Activated naive CD8-positive, alpha-beta T cell treated with anti-CD3 and anti-CD28 coated beads, Interleukin-2, amount 10 ng/mL, durations not matched to agents 7 days and 5 days (primary cell): ENCODE results near the gene ADAP1. TPM values are rescaled to one million over a fixed set of nuclear protein-coding genes. Genes with fewer than 3 reads are reported as not detected.
A peak's percentile ranks its signal among the peaks of the same experiment; 100 is the strongest.

Experiments
- ATAC-seq: fragments of 150-1000 bp; cut with Tn5 transposase; one replicate; pipeline ENCODE4 v1.10.0; 2021; ENCODE audit warnings: low read depth, moderate library complexity
- POLR2A ChIA-PET: fragments of 350-600 bp; sonication (Branson Sonifier 250); formaldehyde crosslinking; loops from one replicate; lab custom pipeline; 2021; ENCODE audit warnings: antibody characterized with exemption; lab: Charles Lee
- DNase-seq: peaks from one replicate; pipeline ENCODE4 v3.0.0; 2021
- H3K27ac Mint-ChIP-seq: one replicate; pipeline ENCODE4 v1.8.0; 2022; ENCODE audit warnings: mild to moderate bottlenecking, mixed read lengths
- H3K27me3 Mint-ChIP-seq: one replicate; pipeline ENCODE4 v1.8.0; 2022; ENCODE audit warnings: mild to moderate bottlenecking, moderate library complexity, mixed read lengths
- H3K36me3 Mint-ChIP-seq: one replicate; pipeline ENCODE4 v1.8.0; 2021; ENCODE audit warnings: mild to moderate bottlenecking, mixed read lengths
- H3K4me1 Mint-ChIP-seq: one replicate; pipeline ENCODE4 v1.8.0; 2021; ENCODE audit warnings: mixed read lengths
- H3K4me3 Mint-ChIP-seq: one replicate; pipeline ENCODE4 v1.8.0; 2022; ENCODE audit warnings: mild to moderate bottlenecking, moderate library complexity, mixed read lengths
- H3K9me3 Mint-ChIP-seq: one replicate; pipeline ENCODE4 v1.8.0; 2021; ENCODE audit warnings: mixed read lengths
- total RNA-seq, 2 experiments: library from RNA; stranded (reverse); gene quantifications; one replicate each; pipeline ENCODE4 v1.2.3, GENCODE V29; 2021

Gene ADAP1
- total RNA-seq, 2 experiments from 2014 or later: 25.0 to 29.8 TPM

DNA sequence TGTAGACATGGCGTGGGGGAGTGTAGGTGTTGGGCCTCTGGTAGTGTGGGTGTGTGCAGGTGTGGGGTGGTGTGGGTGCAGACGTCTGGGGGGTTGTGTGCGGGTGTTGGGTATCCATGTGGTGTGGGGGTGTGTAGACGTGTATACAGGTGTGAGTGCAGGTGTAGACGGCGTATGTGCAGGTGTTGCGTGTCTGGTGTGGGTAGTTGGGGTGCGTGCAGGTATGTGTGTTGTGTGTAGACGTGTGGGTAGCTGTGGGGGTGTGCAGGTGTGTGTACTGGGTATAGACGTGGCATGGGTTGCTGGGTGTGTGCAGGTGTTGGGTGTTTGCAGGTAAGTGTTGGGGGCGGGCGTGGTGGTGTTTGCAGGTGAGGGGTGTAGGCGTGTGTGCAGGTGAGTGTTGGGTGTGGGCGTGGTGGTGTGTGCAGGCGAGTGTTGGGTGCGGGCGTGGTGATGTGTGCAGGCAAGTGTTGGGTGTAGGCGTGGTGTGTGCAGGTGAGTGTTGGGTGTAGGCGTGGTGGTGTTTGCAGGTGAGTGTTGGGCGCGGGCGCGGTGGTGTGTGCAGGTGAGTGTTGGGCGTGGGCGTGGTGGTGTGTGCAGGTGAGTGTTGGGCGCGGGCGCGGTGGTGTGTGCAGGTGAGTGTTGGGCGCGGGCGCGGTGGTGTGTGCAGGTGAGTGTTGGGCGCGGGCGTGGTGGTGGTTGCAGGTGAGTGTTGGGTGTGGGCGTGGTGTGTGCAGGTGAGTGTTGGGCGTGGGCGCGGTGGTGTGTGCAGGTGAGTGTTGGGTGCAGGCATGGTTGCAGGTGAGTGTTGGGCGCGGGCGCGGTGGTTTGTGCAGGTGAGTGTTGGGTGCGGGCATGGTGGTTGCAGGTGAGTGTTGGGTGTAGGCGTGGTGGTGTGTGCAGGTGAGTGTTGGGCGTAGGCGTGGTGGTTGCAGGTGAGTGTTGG, 61.6 kb downstream of the ADAP1 start:
- H3K9me3 Mint-ChIP-seq: no peaks in the 10 kb centered on the region
- no peaks in the 10 kb centered on the region for H3K4me1 Mint-ChIP-seq
- peaks cover 27% of the 10 kb centered on the region for H3K36me3 Mint-ChIP-seq
- ATAC-seq: peak; percentile 13
- H3K27ac Mint-ChIP-seq: no peak overlapping the region
- DNase-seq: no peak
- no peaks in the 10 kb centered on the region for H3K27me3 Mint-ChIP-seq
- H3K4me3 Mint-ChIP-seq: no peak overlapping the region
- POLR2A ChIA-PET: no interaction called here

DNA sequence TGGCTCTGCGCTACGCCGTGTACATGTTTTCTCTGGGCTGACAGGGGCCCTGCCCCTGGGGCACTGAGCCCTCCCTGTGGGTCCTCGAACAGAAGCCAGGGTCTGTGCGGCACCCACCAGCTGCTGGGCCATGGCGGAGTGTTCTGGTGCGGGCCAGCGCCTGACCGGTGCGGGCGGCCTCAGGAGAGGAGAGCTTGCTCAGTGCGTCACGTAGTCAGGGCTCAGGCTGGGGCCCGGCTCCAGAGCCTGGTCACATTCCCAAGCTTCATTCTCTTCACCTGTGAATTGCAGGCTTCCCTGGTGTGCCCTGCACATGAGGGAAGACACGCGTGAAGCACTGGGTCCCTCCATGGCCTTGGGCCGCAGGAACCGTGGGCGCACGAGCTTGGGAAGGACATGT, 62.7 kb downstream of the ADAP1 start:
- Mint-ChIP-seq H3K27ac (no peak overlapping the region), H3K27me3 (no peaks in the 10 kb centered on the region), H3K36me3 (peaks cover 27% of the 10 kb centered on the region), H3K9me3 (no peaks in the 10 kb centered on the region), H3K4me1 (no peaks in the 10 kb centered on the region), H3K4me3 (no peak overlapping the region)
- POLR2A ChIA-PET: no interaction called here
- DNase-seq (no peak), ATAC-seq (no peak)

DNA sequence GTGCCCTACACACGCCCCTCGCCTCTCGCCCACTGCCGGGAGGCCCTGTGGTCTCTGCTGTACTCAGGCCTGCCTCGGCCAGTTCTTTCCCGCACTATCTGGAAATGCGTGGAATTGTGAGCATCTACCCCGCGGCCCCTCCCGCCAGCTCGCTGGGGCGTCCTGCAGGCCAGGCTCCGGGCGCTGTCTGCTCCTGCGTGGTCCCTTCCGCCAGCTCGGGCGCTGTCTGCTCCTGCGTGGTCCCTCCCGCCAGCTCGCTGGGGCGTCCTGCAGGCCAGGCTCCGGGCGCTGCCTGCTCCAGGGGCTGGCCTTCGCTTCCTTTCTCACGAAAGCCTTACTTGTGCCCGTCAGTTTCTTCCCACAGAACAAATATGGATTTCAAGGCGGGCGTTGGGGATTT, 63.2 kb downstream of the ADAP1 start:
- Mint-ChIP-seq H3K27me3 (no peaks in the 10 kb centered on the region), H3K9me3 (no peaks in the 10 kb centered on the region), H3K36me3 (peaks cover 26% of the 10 kb centered on the region), H3K4me1 (no peaks in the 10 kb centered on the region), H3K27ac (no peak overlapping the region), H3K4me3 (no peak overlapping the region)
- DNase-seq (no peak), ATAC-seq (no peak)
- POLR2A ChIA-PET: no interaction called here

DNA sequence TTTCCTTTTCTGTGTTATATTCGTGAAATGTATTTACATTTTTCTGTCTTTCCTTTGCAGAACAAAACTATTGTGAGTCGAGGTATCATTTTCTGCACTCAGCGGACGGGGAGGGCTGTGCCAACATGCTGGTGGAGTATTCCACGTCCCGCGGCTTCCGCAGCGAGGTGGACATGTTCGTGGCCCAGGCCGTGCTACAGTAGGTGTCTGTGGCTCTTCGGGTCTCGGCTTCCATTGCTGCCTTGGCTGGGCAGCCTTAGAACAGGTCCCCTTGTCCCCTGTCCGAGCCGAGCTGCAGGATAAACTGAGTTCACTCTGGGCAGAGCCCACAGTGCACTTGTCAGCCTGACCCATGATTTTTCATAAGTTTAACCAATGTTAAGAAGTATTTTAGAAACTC, 63.6 kb downstream of the ADAP1 start:
- H3K27ac Mint-ChIP-seq: no peak overlapping the region
- ATAC-seq (no peak), DNase-seq (no peak)
- POLR2A ChIA-PET: no interaction called here
- no peaks in the 10 kb centered on the region for H3K9me3 Mint-ChIP-seq
- H3K36me3 Mint-ChIP-seq: peaks cover 22% of the 10 kb centered on the region
- no peaks in the 10 kb centered on the region for H3K27me3 Mint-ChIP-seq
- H3K4me3 Mint-ChIP-seq: no peak overlapping the region
- H3K4me1 Mint-ChIP-seq: no peaks in the 10 kb centered on the region

DNA sequence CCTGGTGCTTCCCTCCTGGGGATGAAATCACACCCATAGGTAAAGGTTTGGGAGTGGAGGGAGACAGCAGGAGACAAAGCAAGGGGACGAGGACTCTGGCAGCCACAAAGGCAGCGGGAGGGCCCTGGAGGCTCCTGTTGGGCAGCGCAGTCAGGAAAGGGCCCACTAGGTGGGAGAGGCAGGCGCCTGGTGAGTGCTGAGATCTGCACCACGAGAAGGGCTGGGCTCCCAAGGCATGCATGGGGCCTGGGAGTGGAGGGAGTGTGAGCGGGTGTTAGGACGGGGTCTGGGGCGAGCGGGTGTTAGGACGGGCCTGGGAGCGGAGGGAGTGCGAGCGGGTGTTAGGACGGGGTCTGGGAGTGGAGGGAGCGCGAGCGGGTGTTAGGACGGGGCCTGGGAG, 65.1 kb downstream of the ADAP1 start:
- Mint-ChIP-seq H3K9me3 (no peaks in the 10 kb centered on the region), H3K27ac (no peak overlapping the region), H3K4me1 (no peaks in the 10 kb centered on the region), H3K4me3 (no peak overlapping the region), H3K36me3 (peaks cover 18% of the 10 kb centered on the region), H3K27me3 (no peaks in the 10 kb centered on the region)
- POLR2A ChIA-PET: no interaction called here
- DNase-seq (no peak), ATAC-seq (no peak)

DNA sequence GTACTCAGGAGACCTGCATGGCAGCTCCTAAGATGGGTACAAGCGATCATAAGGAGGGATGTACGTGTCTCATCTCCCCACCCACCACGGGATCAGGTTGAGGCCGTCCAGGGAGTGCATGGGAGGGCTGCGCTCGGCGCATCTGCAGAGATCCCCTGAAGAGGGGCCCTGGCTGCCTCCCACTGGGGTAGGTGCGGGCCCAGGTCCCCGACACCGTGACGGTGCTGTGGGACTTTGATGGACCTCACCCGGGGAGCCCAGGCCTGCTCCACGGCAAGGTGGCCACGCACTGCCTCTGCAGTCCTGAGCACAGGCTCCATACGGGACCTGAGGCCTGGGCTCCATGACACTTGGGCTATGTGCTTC, 65.5 kb downstream of the ADAP1 start:
- Mint-ChIP-seq H3K9me3 (no peaks in the 10 kb centered on the region), H3K4me3 (no peak overlapping the region), H3K36me3 (peaks cover 18% of the 10 kb centered on the region), H3K27ac (no peak overlapping the region), H3K27me3 (no peaks in the 10 kb centered on the region), H3K4me1 (no peaks in the 10 kb centered on the region)
- no peak for DNase-seq
- ATAC-seq: no peak
- POLR2A ChIA-PET: no interaction called here

DNA sequence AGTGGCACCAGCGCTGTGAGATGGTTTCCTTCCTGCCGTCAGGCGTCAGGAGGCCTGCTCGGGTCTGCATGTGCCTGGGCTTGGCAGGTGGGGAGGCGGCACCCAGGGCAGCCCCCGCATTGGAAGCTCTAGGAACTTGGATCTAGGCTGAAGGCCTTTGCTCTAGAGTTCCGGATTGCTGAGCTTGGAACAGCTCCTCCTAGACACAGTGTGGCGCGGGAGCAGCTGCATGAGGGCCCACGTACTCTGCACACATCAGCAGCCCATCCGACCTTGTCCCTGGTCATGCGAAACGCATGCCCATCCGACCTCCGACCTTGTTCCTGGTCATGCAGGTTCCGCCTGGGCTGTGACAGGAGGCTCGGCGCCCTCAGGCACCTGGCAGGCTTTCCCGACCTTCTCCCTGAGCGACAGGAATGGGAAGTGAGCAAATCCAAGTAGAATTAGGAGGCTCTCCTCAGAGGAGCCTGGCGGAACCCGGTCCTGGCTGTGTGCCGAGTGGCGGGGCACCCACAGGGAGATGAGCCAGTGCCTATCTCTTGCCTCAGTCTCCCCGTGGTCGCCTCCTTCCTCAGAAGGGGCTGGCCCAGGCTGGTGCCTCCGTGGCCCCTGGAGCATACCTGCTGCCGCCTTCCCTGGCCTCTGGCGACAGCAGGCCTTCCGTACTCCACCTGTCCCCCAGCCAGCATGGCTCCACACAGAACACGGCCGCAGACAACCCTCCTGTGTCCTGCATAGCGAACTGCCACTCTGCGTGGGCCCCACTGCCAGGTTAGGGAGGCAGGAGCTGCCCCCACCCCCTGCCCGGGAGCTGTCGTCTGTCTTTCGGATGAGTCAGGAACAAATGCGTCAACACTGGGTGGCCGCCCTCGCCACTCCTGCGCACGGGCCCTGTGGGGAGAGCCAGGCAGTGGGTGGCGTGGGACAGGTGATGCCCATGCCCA, 66.1 kb downstream of the ADAP1 start:
- POLR2A ChIA-PET: no interaction called here
- no peak for DNase-seq
- no peaks in the 10 kb centered on the region for H3K4me1 Mint-ChIP-seq
- peak overlapping the region; percentile 30 for H3K27ac Mint-ChIP-seq
- H3K4me3 Mint-ChIP-seq: no peak overlapping the region
- peaks cover 15% of the 10 kb centered on the region for H3K36me3 Mint-ChIP-seq
- H3K27me3 Mint-ChIP-seq: no peaks in the 10 kb centered on the region
- no peaks in the 10 kb centered on the region for H3K9me3 Mint-ChIP-seq
- ATAC-seq: no peak

DNA sequence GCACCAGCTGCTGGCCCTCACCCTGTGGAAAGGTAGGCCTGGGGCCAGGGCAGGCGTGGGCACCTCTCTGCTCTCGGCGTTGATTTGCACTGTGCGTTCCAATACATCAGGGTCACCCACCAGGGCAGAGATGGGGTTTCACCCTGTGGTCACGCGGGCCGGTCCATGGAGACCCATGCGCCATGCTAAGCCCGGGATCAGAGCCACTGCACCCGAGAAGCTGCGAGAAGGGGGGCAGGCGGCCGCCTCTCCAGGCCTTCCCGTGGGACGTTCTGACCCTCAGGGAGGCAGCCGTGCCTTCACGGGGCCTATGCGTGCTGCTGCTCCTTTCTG, 67.0 kb downstream of the ADAP1 start:
- H3K36me3 Mint-ChIP-seq: peaks cover 6% of the 10 kb centered on the region
- POLR2A ChIA-PET: no interaction called here
- H3K27ac Mint-ChIP-seq: no peak overlapping the region
- no peaks in the 10 kb centered on the region for H3K27me3 Mint-ChIP-seq
- DNase-seq (no peak), ATAC-seq (no peak)
- H3K4me1 Mint-ChIP-seq: no peaks in the 10 kb centered on the region
- no peak overlapping the region for H3K4me3 Mint-ChIP-seq
- no peaks in the 10 kb centered on the region for H3K9me3 Mint-ChIP-seq

DNA sequence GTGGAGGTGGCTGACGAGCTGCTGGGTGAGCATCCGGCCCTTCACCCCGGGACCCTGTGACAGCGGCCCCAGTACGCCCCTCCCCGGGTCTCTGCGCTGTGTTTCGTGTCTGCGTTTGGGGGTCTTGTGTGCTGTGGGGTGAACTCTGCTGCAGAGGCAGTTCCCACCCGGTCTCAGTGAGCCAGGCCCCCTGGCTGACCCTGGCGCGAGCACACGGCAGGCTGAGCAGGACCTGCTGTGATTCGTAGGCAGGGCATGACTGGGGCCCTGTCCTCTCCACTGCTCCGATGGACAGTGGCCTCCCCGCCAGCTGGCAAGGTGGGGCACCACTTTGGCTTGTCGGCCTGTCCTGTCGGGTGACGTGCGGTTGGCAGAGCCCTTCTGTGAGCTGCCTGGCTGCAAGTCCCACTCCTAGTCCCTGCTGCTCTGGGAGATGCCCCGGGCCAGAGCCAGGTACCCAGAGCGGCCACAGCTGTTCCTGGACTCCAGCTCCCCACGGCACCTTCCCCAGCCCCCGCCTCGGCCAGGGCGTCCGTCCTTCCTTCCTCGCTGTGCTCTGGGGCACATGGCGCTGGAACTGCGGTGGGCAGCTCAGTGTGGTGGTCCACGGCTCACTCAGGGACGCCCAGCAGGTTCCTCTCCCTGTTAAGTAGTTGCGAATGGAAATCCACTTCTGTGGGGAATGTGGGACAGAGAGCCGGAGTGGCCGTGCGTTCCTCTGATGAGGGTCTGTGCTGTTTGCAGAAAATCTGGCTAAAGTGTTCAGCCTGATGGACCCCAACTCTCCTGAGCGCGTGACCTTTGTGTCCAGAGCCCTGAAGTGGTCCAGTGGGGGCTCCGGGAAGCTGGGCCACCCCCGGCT, 67.6 kb downstream of the ADAP1 start:
- H3K27ac Mint-ChIP-seq: no peak overlapping the region
- ATAC-seq: no peak
- H3K9me3 Mint-ChIP-seq: no peaks in the 10 kb centered on the region

DNA sequence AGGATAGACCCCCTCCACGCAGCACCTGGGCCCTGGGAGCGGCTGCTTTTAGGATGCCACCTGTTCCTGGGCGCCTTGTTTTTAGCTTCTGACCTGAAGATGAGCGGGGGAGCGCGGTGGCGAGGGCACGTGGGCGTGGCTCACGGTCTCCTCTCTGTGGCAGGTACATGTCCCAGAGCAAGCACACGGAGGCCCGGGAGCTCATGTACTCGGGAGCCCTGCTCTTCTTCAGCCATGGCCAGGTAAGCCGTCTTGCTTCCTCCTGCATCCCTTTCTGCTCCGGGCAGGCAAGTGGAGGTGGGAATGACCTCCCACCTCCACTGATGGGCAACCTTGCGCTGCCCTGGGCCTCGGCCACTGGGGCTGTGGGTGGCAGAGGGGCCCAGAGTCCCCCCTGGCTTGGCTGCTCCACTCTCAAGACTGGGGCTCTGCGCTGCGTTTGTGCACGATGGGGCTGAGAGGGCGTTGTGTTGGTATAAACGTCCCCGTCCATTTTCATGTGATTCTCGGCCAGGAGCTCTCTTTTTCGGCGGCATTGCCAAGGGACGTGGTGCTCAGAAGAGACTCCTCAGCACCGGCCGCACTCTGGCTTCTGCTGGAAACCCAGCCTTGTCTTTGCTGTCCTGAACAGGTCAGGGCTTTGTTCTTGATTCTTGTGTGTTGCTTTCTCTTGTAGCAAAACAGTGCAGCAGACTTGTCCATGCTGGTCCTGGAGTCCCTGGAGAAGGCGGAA, 68.4 kb downstream of the ADAP1 start:
- H3K27ac Mint-ChIP-seq: no peak overlapping the region
- H3K4me1 Mint-ChIP-seq: no peaks in the 10 kb centered on the region
- DNase-seq: no peak
- no peaks in the 10 kb centered on the region for H3K9me3 Mint-ChIP-seq
- ATAC-seq: no peak
- peaks cover 3% of the 10 kb centered on the region for H3K36me3 Mint-ChIP-seq
- H3K27me3 Mint-ChIP-seq: no peaks in the 10 kb centered on the region
- H3K4me3 Mint-ChIP-seq: no peak overlapping the region
- POLR2A ChIA-PET: interaction anchor here (0.6 kb wide), 1 partner anchor 19 kb away, joined by 3 read pairs; no protein-coding TSS in a partner anchor

More for the DNA sequence above, 67.6 kb downstream of the ADAP1 start:
- H3K4me3 Mint-ChIP-seq: no peak overlapping the region
- DNase-seq: no peak
- H3K27me3 Mint-ChIP-seq: no peaks in the 10 kb centered on the region
- H3K36me3 Mint-ChIP-seq: peaks cover 3% of the 10 kb centered on the region
- no peaks in the 10 kb centered on the region for H3K4me1 Mint-ChIP-seq
- POLR2A ChIA-PET: no interaction called here

DNA sequence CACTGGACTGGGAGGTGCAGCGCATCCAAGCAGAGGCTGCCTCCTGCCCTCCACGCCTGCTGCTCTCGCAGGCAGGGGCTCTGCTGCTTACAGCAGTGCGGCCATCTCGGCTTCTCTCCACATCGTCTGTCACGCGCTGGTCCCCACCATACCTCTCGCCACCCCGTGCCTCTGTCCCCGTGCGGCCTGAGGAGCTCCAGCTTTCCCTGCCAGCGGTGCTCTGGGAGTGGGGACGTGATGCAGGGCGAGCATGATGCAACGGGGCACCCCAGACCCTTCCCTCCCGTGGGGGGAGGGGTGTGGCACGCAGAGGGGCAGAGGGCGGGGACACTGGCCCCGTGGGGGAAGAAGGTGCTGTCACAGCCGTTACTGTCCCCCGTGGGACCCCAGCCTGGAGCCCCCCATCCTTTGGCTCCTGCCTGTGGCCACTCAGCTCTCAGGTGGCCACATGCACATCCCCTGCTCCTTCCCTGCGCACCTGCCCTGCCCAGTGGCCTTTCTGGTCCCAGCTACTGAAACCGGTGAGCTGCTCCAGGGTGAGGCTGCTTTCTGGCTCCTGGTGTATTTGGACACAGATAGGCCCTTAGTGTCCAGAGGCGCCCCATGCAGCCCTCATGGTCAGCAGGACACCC, 69.1 kb downstream of the ADAP1 start:
- peaks cover 3% of the 10 kb centered on the region for H3K36me3 Mint-ChIP-seq
- no peak overlapping the region for H3K27ac Mint-ChIP-seq
- no peaks in the 10 kb centered on the region for H3K27me3 Mint-ChIP-seq
- DNase-seq (no peak), ATAC-seq (no peak)
- no peaks in the 10 kb centered on the region for H3K9me3 Mint-ChIP-seq
- no peaks in the 10 kb centered on the region for H3K4me1 Mint-ChIP-seq
- POLR2A ChIA-PET: interaction anchor here (0.6 kb wide), 1 partner anchor 18 kb away, joined by 3 read pairs; no protein-coding TSS in a partner anchor
- no peak overlapping the region for H3K4me3 Mint-ChIP-seq
